GM04504 (cell line): ENCODE data around the gene IL12RB2.
"Not testable (repeated sequence)": the region's sequence is repeated elsewhere in the genome, so short reads cannot be mapped to it uniquely, and the experiment has no call there.

Experiments used
- DNase-seq: peaks from one replicate; pipeline ENCODE4 v3.0.0-alpha.2; 2012; ENCODE audit warnings: low read depth

Gene IL12RB2

DNA sequence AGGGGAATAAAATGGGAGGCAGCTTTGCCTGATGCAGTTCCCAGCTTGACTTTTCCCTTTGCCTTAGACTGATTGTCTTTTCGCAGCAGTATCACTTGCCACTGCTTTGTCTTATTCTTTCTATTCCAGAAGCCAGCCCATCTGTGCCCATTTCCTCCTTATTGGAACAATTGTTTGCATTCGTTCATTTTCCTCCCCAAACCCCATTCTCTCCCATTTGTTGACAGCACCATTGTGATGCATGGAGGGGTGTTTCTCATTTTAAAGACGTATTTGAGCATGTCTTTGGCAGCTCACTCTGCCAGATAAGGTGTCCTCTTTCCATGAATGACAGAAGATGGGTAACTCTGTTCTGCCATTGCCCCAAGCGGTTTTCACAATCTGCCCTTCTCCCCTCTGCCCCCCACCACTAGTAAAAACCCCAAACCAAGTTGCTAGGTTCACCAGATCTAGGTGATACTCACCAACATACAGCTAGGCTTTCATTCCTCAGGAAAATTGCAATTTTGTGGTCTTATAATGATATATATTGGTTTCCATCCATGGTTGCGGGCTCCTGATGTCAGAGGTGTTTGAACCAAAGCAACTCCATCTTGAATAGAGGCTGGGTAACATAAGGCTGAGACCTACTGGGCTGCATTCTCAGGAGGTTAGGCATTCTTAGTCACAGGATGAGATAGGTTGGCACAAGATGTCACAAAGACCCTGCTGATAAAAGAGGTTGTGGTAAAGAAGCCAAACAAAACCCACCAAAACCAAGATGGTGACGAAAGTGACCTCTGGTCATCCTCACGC is 91.7 kb downstream of the IL12RB2 start:
- DNase-seq = no peak

DNA sequence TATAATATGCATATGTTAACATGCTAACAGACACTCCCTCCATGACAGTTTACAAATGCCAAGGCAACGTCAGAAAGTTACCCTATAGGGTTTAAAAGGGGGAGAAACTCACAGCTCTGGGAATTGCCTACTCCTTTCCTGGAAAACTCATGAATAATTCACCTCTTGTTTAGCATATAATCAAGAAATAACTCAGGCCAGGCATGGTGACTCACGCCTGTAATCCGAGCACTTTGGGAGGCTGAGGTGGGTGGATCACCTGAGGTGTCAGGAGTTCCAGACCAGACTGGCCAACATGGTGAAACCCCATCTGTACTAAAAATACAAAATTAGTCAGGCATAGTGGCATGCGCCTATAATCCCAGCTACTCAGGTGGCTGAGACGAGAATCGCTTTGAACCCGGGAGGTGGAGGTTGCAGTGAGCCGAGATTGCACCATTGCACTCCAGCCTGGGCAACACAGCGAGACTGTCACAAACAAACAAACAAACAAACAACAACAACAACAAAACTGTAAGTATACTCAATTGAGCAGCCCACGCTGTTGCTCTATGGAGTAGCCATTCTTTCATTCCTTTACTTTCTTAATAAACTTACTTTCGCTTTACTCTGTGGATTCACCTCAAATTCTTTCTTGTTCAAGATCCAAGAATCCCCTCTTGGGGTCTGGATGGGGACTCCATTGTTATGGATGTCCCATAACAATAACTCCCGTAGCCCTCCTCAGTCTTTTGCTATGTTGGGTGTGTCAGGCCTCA is 92.5 kb downstream of the IL12RB2 start:
- not testable (repeated sequence) for DNase-seq

DNA sequence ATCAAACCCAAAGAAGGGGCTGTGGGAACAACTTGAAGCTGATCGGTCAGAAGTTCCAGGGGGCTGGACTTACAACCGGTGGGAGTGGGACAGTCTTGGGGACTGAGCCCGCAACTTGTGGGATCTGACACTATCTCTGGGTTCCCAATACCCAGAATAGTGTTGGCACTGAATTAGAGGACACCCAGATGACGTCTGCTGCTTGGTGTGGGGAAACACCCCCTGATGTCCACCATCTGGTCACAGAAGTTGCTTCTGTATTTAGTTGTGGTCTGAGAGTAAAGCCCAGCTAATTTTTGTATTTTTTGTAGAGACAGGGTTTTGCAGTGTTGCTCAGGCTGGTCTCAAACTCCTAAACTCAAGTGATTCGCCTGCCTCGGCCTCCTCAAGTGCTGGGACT is 93.8 kb downstream of the IL12RB2 start:
- DNase-seq = no peak

DNA sequence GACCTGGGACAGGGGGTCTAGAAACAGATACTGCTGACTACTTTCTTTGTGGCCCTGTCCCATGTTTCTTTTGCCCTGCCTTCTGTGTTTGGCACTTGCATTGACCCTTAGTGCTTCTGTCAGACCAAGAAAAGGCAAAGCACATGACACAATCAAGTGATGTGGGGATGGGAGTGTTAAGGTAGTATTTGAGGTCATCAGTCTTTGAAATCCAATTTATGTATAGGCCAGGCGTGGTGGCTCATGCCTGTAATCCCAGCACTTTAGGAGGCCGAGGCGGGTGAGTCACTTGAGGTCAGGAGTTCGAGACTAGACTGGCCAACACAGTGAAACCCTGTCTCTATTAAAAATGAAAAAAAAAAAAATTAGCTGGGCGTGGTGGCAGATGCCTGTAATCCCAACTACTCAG is 96.5 kb downstream of the IL12RB2 start:
- DNase-seq = no peak

DNA sequence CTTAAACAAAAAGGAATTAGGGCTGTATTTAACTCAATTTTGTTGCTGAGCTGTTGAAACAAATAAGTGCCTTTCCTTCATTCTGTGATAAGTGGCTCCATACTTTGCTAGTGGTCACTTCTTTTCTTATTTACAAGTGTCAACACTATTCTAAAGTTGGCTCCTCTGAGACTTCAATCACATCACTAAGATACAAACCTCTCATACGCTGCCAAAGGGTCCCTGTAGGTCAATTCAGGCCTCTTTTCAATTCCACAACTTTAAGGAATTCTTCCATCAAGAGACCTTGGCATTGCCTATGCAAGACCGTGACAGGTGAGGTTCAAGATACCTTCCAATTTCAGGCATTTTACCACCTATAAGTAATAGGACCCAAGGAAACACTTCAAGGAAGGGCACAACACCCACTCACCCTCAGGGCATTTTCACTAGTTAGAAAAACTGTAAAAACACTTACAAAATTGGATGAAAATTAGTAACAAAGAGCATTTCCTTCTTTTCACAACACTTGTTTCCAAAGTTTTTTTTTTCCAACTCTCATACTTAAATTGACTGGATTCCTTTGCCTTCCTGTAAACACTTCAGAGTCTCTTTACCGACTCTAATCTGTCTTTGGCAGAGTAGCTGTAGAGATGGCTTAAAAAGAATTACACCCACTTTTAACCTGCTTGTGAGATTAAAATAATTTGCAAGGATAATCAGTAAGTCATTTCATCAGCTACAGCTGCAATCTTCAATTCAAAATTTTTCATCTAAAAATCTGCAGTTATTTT is 98.0 kb downstream of the IL12RB2 start:
- no peak for DNase-seq

DNA sequence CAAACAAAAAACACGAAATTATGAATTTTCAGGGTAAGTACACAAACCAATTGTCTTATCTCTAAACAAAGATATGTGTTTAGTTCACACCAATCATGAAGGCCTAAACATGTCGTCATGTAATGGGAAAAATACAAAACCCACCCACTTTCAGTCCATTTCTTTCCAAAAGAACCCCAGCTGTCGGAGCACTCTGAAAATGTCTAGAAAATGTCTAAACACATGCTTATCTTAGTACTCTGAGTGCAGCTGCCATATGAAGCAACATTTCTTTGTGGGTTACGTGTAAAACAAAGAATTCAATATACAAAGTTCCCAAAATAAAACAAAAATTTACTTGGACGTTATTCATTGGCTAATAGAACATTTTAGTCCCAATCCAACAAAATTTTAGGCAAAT is 99.8 kb downstream of the IL12RB2 start:
- no peak for DNase-seq

DNA sequence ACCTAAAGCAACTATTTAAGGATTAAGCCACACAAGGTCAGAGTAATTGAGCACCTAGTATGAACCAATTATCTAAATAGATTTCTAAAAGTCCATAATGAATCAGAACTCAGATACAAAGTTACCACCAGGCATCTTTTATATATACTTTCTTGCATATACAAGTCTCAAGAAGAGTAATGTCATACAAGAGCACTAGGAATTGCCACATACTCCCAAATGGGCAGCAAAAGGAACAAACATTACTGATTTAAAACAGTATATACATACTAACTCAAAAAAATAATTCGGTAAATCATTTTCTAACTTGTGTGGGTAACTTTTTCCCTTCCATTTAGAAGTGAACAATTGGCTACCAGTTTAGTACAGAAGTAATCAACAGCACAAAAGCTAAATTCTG is 100.5 kb downstream of the IL12RB2 start:
- no peak for DNase-seq

DNA sequence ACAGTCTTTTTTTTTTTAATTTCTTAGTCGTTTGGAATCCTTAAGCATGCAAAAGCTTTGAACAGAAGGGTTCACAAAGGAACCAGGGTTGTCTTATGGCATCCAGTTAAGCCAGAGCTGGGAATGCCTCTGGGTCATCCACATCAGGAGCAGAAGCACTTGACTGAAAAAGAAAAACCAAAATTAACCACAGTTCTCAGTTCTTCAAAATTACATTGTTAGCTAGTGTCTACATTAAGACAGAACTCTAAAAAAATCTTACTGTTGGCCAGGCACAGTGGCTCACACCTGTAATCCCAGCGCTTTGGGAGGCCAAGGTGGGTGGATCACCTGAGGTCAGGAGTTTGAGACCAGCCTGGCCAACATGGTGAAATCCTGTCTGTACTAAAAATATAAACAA is 105.4 kb downstream of the IL12RB2 start:
- not testable (repeated sequence) for DNase-seq

DNA sequence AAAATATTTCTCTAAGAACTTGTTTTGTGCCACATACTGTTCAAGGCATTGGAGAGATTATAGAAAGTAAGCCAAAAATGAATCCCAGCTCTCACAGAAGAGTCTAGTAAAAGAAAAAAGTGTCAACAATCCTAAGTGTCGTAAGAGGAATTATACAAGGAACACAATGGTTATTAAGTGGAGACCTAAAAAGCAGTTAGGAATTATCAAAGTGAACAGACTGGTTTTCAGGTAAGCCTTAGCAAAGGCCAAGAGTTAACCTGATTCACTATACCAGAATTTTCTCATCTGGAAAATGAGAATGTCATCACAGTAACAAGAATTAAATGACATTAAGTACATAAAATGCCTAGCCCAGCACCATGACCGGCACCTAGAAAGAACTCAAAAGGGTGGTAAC is 106.9 kb downstream of the IL12RB2 start:
- no peak for DNase-seq

DNA sequence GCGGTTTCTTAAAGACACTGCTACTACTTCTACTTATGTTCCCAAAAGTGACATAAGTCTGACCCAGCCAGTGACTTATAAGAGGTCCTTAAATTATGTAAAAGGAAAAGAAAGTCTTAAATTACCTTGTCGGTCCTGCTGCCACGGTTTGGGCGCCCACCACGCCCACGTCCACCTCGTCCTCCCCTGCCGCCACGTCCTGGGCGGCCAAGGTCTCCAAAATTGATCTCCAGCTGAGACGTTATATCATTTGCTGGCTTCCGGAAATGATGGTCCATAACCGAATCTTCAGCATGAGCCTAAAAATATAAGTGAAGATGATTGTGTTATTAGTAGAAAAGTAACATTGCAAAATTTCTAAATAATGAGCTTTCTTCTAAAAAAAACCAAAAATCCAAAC is 107.4 kb downstream of the IL12RB2 start:
- DNase-seq = no peak

DNA sequence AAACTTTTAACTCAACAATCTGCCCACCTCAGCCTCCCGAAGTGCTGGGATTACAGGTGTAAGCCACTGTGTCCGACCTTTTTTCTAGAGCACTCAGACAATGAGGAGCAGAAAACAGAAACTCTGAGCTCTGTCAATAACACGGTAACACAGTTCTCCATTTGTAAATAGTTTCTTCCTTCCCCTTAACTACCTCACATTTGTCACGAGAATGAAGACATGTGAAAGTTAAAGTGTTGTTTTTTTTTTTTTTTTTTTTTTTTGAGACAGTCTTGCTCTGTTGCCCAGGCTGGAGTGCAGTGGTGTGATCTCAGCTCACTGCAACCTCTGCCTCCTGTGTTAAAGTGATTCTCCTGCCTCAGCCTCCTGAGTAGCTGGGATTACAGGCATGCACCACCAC is 110.1 kb downstream of the IL12RB2 start:
- DNase-seq = not testable (repeated sequence)

DNA sequence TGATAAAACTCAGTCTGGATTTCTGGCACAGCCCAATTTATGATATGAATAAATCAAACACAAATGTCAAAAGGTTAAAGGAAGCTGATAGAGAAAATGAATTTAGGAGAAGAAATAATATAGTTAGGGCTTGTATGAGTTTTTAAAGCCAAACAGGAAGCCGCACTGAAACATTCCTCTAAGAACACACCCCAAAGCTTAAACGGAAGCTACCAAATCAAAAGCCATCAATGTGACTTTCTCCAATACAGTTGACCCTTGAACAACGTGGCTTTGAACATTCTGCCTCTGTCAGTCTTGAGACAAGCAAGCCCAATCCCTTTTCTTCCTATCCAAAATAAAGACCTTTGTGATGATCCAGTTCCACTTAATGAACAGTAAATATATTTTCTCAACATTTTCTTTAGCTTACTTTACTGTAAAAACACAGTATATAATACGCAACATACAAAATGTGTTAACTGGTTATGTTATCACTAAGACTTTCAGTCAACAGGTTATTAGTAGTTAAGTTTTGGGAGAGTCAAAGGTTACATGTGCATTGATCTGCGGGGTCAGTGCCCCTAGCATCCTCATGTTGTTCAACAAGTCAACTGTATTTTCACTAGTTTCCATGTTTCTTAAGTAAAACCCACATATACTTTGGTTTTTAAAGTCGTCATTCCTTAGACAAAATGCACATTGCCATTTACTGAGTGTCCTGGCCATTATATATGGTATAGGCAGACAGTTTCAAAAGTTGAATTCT is 111.3 kb downstream of the IL12RB2 start:
- no peak for DNase-seq

DNA sequence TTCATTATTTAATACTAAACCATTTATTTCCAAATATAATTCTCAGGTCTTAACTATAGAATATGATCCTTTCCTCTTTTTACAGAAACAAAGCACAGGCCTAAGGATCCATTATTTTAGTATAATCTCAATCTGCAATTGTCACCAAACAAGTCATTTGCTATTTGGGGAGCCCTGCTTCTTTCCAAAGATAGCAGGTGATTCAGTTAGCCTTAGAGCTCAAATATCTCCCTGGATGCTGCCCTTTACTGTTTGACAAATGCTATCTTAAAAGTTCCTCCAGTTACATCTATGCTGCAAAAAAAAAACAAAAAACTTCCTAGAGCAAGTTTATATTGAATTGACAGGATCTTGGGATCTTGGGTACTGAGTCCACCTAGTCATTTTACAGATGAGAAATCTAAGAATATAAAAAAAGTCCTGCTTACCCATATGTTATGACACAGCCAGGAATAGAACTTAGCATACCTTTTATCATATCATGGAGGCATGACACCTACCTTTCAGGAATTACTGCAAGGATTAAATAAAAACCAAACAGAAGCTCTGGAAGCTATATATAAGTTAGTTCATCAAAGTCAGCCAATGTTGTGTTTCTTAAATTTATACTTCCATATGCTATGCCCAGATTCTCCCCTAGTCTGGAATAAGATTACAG is 113.3 kb downstream of the IL12RB2 start:
- no peak for DNase-seq

DNA sequence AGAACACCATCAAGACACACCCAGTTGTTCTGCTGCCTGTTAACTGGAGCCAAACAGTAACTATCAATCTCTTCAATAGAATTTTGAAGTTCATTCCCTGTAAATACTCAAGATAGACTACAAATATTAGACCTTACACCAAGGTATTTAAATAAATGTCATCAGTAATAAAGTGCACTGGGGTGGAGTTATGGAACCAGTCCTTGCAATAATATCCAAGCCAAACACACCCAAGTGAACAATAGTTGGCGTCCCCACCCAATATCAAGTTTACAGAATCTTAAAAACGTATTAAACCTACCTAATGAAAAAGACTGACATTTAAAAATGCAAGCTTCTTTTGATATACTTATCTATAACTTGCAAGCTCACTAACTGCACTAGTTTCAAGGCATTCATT is 119.8 kb downstream of the IL12RB2 start:
- DNase-seq = no peak

DNA sequence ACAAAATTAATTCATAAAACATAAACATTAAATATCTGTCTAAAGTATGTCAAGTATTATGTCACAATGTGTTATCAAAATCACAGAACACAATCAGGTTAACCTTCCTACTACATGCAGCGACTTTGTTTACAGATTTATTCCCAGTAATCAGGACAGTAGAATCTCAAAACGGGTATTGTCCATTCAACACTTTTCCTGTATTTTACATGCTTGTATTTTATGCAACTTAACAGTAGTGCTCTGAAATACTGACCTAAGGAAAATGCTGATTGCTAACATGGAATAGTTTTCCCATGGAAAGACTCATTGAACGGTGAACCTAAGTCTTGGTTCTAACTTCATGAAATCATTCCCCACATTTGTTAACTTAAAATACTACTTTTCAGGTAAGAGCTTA is 120.3 kb downstream of the IL12RB2 start:
- DNase-seq = no peak

DNA sequence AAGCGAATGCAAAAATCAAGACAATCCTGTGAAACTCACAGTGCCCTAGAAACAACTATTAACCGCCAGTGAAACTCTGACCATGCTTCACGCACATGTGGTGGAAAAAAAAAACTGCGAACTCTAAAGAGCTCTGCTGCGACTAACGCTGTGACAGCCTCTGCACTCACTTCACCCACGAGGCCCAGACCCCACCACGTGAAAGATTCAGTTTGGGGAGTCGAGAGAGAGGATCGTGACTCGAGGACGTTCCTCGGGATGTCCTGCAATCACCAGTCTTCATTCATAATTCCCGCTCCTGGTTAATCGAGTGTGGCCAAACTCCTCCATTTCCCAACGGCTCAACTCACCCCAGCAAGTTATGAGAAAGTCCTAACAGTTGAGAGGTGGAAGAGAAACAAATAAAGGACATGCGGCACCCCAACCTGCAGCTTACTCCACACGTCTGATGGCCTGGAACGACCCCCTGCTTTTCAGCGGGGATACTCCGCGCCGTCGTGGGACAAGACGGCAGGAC is 121.4 kb downstream of the IL12RB2 start:
- no peak for DNase-seq

DNA sequence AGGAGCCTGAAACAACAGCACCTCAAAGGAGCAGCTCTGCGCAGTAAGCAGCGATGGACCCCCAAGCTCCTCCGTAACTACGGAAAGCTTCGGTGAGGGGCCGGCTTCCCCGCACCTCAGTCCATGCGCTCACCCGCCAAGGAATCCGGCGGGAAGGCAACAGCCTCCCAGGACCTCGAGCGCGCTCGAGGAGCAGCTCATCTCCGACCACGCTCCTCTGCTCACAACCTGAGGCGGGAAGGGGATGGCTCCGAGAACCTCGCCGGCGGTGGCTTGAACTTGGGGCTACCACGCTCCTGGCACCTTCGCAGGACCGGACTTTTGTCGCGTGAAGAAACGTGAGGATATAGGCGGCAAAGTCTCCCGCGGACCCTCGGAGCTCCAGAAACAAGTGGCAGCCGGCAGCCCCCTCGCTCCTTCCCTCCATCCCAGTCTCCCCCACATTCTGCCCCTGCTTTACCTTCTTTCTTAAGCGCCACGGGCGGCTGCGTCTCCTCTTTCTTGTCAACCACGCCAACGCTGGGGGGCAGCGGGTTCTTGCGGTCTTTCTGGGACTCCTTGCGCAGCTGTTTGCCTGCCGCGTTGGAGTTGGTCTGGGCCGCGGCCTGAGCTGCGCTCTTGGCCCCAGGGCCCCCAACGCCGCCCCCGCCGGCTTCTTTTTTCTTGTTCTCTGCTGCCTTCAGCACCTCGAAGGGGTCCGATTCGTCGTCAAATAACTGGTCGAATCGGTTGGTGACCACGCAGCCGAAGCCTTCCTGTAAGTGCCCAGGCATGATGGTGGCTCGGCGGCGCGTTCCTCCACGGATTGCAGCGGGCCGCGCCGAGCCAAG is 122.1 kb downstream of the IL12RB2 start:
- DNase-seq = no peak

DNA sequence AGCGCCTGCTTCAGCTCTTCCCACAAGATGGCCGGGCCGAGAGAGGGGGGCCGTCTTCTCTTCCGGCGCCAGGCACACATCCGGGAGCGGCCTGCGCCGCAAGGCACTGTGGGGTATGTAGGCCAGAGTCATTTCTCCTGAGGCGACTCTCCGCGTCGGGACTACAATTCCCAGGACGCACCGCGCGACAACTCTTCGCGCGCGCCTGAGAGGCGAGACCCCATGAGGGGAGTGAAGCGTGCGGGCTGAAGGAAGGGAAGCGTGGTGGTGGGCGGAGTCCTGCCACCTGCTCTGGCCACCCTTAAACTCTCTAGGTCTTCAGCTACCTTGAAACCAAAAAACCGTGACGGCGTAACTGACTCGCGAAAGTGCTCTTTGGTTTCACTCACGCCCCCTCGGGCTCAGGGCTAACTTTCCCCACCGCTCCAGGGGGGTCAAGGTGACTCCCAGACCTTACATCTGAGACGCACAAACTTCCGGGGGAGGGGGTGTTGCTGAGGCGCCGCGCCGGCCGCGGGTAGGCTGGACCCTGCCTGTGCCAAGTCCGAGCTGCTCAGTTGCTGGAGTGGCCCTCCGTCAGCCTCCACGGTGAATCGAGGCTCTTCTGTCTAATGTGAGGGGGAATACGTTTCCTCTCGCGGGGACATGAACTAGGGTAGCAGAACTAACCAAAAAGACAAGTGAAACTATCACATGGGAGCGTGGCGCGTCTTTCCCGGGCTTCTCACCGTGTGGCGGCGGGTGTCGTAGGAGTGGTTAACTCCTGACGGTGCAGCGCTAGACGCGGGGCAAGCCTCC is 122.9 kb downstream of the IL12RB2 start, which contains the start of gene SERBP1:
Gene SERBP1, minus strand, starts transcription at position 45 of the 798 bp plus-strand sequence. CDS start 102 bp downstream, outside the sequence.
- peak; percentile 86 for DNase-seq

DNA sequence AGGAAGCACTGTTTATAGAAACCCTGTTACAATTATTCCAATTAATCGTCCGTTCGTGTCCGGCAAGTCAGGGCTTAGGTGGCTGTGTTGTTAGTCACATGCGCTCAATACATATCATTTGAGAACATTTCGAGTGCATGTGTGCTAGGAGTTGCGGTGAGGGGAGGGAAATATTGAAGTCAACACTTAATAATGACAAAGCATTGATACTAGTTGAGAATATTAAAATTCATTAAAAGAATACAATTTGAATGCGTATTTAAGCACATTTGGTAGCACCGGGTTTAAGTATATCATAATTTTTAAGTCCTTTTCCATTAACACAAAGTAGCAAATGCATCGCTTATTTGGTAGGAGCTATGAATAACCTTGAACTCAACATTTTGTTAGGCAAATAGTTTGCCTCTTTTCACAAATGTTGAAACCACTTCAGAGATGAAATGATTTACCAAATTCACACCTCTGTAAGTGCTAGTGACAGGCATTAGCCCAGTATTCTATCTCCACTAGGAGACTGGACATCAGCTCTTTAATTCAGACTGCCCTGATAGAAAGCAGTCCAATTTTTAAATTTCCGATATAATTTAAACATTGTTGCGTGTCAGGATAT is 123.6 kb downstream of the IL12RB2 start:
- DNase-seq = no peak
